ENCODE data around the gene TRIM26. TPM values are rescaled to one million over a fixed set of nuclear protein-coding genes. Genes with fewer than 3 reads are reported as not detected.

The TRIM26 gene
- total RNA-seq, 1 donor from 2014 or later, result 48.1 TPM

- intact Hi-C loops (cut with DNase I), result no loop called here
- Histone ChIP-seq H3K27ac (no peak overlapping the region), H3K9me3 (no peaks in the 10 kb centered on the region), H3K4me3 (no peak overlapping the region), H3K27me3 (peaks cover 8% of the 10 kb centered on the region), H3K36me3 (no peaks in the 10 kb centered on the region), H3K4me1 (no peaks in the 10 kb centered on the region)
- TF ChIP-seq CTCF (IDR thresholded peaks at IDR 0.05), result no peak
- ATAC-seq (no peak), DNase-seq (no peak)
These were observed 31.4 kb upstream of the TRIM26 start for GRCh38 chr6:30244560-30244959.

DNA sequence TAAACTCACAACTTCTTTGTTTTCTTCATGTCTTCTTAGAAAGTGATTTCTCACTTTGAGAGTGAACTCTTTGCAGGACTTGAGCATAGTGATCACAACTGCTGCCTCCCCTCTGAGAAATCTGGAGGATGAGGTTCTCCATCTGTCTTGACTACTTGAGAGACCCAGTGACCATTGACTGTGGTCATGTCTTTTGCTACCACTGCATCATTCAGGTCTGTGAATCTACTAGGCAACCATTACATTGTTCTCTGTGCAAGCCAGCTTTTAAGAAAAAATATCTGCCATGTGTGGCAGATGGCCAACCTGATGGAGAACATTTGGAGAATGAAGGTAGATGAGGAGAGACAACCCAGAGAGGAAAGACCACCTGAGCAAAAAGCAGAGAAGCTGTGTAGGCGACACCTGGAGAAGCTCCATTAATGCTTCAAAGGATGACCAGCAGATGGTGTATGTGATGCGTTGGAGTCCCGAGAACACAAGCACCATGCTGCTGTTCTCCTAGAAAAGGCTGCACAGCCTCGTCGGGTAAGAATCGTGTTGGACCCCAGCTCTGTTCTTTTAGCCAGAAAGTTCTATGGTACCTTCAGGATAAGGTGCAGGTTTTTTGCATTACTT is 25.1 kb upstream of the TRIM26 start:
- Histone ChIP-seq H3K36me3 (no peaks in the 10 kb centered on the region), H3K9me3 (no peaks in the 10 kb centered on the region), H3K27me3 (no peaks in the 10 kb centered on the region), H3K27ac (no peak overlapping the region), H3K4me1 (no peaks in the 10 kb centered on the region), H3K4me3 (no peak overlapping the region)
- intact Hi-C loops (cut with DNase I), result no loop called here
- DNase-seq (no peak), ATAC-seq (peak; percentile 56)
- TF ChIP-seq CTCF (IDR thresholded peaks at IDR 0.05), result peak; percentile 21

DNA sequence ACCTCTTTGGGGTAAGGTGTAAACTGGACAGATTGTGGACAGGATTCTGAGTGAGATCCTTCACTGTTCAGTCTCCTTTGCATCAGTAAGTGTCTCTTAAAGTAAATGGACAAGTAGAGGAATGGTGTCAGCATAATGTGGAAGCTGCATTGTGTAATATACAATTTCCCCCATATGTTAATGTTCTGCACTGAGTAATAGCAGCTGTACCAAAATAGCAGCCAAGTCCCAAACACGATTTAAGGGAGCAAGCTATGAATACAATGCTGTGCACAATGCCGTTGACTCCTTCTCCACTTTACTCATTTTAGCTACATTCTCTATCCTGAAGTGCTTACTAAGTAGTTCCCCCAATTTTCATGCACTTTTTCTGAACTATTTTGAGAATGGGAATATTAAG is 21.1 kb upstream of the TRIM26 start:
- no peak for DNase-seq
- no peaks in the 10 kb centered on the region for H3K9me3 ChIP-seq
- H3K27me3 ChIP-seq, result no peaks in the 10 kb centered on the region
- no peak for ATAC-seq
- no peaks in the 10 kb centered on the region for H3K36me3 ChIP-seq
- intact Hi-C loops (cut with DNase I), result no loop called here
- H3K4me1 ChIP-seq, result no peaks in the 10 kb centered on the region
- no peak for TF ChIP-seq CTCF (IDR thresholded peaks at IDR 0.05)
- H3K4me3 ChIP-seq, result no peak overlapping the region
- H3K27ac ChIP-seq, result no peak overlapping the region

DNA sequence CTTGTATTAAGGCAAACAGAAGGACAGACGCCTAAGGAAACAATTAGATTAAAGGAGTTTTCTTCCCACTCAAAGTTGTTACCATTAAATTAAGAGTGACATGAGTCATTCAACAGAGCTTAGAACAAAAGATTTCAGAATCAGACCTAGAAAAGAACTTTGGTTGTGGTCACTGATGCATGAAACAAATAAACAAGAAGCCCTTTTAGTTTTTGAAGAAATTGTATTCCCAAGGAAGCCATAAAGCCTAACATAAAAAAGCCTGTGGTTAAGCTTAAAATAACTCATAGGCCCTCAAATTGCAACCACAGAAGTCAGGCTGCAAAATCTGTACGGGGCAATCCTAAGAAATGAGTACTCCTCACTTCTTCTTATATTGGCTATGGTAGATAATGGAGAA is 17.9 kb upstream of the TRIM26 start:
- TF ChIP-seq CTCF (IDR thresholded peaks at IDR 0.05), result no peak
- intact Hi-C loops (cut with DNase I), result no loop called here
- DNase-seq, result no peak

DNA sequence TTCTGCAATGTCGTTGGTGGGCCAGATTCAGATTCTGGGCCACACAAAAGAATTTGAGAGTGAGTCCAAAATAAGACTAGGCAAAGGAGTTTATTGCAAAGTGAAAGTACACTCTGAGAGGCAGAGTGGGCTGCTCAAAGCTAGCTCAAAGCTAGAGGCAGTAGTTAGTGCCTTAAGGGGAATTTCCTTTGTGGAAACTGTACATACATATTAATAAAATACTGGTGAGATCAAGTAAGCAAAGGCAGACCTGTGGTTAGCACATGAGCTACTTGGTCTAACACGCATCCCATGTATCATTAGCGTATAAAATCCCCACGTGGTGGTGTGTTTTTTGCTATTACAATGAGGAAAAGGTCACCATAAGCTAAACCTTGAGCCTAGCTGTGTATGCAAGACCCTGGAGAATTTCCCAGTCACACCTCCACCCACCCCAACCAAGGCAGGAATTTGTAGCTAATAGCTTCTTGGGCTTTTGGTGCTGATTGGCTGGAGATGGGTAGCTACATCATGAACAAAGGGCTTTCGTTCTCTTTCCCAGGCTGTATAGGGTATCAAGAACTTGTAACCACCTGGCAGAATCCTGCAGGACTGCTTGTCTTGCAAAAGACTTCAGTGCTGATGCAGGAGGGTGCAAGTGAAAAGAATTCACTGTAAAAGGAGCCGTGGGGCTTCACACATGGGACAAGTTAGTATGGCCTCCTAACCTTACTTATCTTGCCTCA is 14.7 kb upstream of the TRIM26 start:
- no peak for DNase-seq
- TF ChIP-seq CTCF (IDR thresholded peaks at IDR 0.05), result no peak
- no peaks in the 10 kb centered on the region for H3K9me3 ChIP-seq
- H3K36me3 ChIP-seq, result no peaks in the 10 kb centered on the region
- H3K27me3 ChIP-seq, result no peaks in the 10 kb centered on the region
- H3K4me1 ChIP-seq, result no peaks in the 10 kb centered on the region
- H3K4me3 ChIP-seq, result no peak overlapping the region
- no peak for ATAC-seq
- intact Hi-C loops (cut with DNase I), result no loop called here
- no peak overlapping the region for H3K27ac ChIP-seq

More for the DNA sequence above, 17.9 kb upstream of the TRIM26 start:
- Histone ChIP-seq H3K9me3 (no peaks in the 10 kb centered on the region), H3K27ac (no peak overlapping the region), H3K4me3 (no peak overlapping the region), H3K36me3 (no peaks in the 10 kb centered on the region), H3K27me3 (no peaks in the 10 kb centered on the region), H3K4me1 (no peaks in the 10 kb centered on the region)
- ATAC-seq, result no peak
